Measurements from ENCODE around the gene SLC35B2.

SLC35B2 gene

DNA sequence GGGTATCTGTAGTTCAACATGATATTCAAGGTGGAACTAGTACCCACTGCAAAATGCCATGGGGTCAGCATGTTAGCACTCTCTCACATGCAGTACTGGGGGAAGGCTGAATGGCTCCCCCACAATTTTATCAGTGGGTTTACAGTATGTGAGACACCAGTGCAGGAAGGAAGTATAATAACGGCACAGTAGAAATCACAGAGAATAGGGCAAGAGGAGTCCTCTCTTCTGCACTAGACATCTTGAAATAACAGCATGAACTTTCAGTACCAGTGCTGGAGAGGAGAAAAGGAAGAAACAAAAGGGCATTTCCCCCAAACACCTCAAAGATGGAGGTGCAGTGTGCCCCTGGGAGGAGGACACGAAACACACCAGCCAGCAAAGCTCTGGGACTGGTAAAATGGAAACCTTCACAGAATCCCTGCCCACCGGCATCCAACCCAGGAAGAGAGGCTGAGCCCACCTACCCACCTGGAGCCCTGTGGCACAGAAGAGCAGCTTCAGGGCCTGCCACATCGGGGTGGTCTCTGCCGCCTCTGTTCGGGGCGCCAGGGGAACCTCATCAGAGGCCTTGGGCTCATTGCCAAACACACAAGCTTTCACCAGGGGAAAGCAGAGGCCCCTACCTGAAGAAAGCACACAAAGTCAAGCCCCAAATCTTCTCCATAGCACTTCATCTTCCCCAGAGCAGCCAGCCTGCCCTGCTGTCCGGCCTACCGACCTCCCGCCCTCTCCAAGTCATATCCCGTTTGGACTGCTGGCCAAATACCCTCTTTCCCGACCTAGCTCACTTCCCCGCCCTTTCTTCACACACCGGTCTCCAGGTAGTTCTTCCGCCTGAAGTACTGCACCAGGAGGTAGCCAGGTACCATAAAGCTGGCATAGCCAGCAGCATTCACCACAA, 1.2 kb downstream of the SLC35B2 start:
- Histone ChIP-seq H3K36me3 (ENCODE audit: insufficient read depth, insufficient read length, low read length) (peaks cover 84% of the 10 kb centered on the region), H3K27me3 (ENCODE audit: insufficient read depth, insufficient read length) (no peaks in the 10 kb centered on the region), H3K9me3 (ENCODE audit: insufficient read depth, low read length) (no peaks in the 10 kb centered on the region), H3K9ac (ENCODE audit: insufficient read length, low read depth) (peak overlapping the region; percentile 89), H3K4me3 (ENCODE audit: insufficient read length, low read depth) (peak overlapping the region; percentile 80), H3K4me1 (ENCODE audit: insufficient read depth, insufficient read length) (peaks cover 3% of the 10 kb centered on the region)
- DNase-seq (ENCODE audit: low read depth, low spot score), result no peak
- TF ChIP-seq SUZ12 (IDR thresholded peaks at IDR 0.05; ENCODE audit: extremely low read depth, insufficient read depth, insufficient read length) (no peak), ZNF274 (IDR thresholded peaks at IDR 0.05; ENCODE audit: low read depth, low read length) (no peak), YY1 (IDR thresholded peaks at IDR 0.05; ENCODE audit: insufficient read depth, insufficient read length) (no peak)

DNA sequence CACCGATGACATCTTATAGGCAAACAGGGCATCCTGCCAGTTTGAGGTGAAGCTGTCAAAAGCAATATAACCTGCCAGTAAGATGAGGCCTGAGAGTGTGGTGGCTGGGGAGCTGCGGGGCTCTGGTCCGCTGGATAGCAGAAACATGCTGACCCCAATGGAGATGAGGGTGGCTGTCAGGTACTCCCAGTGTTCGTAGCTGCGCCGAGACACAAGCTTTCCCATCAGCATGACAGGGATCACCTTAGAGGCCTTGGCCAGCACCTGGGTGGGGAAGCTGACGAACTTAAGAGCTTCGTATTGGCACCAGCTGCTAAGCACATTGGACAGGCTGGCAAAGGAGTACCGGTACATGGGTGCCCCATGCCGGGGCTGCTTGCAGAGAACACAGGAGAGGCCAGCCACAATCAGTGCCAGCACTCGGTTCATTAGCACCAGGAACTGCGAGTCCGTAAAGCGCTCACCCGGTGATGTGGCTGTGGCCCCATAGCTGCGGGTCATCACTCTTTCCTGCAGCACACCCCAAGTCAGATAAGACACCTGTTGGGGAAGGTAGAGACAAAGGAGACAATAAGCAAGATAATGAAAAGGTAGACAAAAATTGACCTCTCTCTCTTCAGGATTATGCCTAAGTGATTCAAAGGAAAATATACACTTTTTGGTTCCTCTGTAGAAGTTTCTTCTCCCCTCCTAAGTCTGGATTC, 2.1 kb downstream of the SLC35B2 start:
- Histone ChIP-seq H3K27me3 (ENCODE audit: insufficient read depth, insufficient read length) (no peaks in the 10 kb centered on the region), H3K4me3 (ENCODE audit: insufficient read length, low read depth) (no peak overlapping the region), H3K36me3 (ENCODE audit: insufficient read depth, insufficient read length, low read length) (peaks cover 84% of the 10 kb centered on the region), H3K9ac (ENCODE audit: insufficient read length, low read depth) (peak overlapping the region; percentile 11), H3K9me3 (ENCODE audit: insufficient read depth, low read length) (no peaks in the 10 kb centered on the region), H3K4me1 (ENCODE audit: insufficient read depth, insufficient read length) (peaks cover 3% of the 10 kb centered on the region)
- no peak for DNase-seq (ENCODE audit: low read depth, low spot score)
- no peak for TF ChIP-seq SUZ12 (IDR thresholded peaks at IDR 0.05; ENCODE audit: extremely low read depth, insufficient read depth, insufficient read length)
- no peak for TF ChIP-seq YY1 (IDR thresholded peaks at IDR 0.05; ENCODE audit: insufficient read depth, insufficient read length)
- no peak for TF ChIP-seq ZNF274 (IDR thresholded peaks at IDR 0.05; ENCODE audit: low read depth, low read length)

DNA sequence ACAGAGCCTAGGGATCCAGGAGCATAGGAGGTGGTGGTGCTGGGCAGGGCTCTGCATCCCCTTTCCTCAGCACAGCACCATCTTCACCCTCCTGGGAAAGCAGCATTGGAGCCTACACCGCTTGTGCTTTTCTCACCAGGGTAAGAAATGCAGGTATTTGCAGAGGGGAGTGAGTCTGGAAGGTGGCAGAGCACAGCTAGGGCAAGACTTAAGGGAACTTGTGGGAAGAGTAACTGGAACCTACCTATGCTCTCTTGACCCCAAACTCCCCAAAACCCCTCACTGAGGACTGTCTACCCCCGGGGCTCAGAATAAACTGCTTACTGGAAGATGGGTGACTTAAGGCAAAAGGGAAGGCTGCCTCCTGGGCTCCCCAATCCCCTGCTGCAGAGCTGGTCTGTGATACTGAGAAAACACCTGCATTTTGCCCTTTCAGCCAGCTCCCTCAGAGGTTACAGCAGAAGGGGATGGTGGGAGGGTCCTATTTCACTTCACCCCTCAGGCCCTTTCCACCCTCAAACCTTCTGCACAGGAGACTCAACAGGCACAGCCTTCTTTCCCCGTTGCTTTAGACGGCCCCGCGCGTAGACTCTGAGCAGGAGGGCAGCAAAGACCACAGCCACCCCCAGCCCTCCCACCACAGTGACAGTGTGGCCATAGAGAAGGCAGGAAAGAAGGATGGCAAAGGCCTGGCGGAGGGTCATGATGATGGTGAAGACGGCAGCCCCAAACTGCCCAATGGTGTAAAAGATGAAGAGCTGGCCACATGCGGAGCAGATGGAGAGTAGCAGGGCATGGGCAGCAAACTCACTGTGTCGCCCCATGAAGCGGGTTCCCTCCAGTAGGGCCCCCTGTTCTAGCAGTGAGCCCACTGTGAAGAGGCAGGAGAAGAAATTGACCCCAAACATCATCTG, 2.9 kb downstream of the SLC35B2 start:
- H3K9ac ChIP-seq (ENCODE audit: insufficient read length, low read depth), result no peak overlapping the region
- H3K4me3 ChIP-seq (ENCODE audit: insufficient read length, low read depth), result no peak overlapping the region
- H3K27me3 ChIP-seq (ENCODE audit: insufficient read depth, insufficient read length), result no peaks in the 10 kb centered on the region
- DNase-seq (ENCODE audit: low read depth, low spot score), result no peak
- H3K4me1 ChIP-seq (ENCODE audit: insufficient read depth, insufficient read length), result peaks cover 3% of the 10 kb centered on the region
- no peaks in the 10 kb centered on the region for H3K9me3 ChIP-seq (ENCODE audit: insufficient read depth, low read length)
- H3K36me3 ChIP-seq (ENCODE audit: insufficient read depth, insufficient read length, low read length), result peaks cover 84% of the 10 kb centered on the region
- TF ChIP-seq SUZ12 (IDR thresholded peaks at IDR 0.05; ENCODE audit: extremely low read depth, insufficient read depth, insufficient read length), result no peak
- TF ChIP-seq ZNF274 (IDR thresholded peaks at IDR 0.05; ENCODE audit: low read depth, low read length), result no peak
- no peak for TF ChIP-seq YY1 (IDR thresholded peaks at IDR 0.05; ENCODE audit: insufficient read depth, insufficient read length)

DNA sequence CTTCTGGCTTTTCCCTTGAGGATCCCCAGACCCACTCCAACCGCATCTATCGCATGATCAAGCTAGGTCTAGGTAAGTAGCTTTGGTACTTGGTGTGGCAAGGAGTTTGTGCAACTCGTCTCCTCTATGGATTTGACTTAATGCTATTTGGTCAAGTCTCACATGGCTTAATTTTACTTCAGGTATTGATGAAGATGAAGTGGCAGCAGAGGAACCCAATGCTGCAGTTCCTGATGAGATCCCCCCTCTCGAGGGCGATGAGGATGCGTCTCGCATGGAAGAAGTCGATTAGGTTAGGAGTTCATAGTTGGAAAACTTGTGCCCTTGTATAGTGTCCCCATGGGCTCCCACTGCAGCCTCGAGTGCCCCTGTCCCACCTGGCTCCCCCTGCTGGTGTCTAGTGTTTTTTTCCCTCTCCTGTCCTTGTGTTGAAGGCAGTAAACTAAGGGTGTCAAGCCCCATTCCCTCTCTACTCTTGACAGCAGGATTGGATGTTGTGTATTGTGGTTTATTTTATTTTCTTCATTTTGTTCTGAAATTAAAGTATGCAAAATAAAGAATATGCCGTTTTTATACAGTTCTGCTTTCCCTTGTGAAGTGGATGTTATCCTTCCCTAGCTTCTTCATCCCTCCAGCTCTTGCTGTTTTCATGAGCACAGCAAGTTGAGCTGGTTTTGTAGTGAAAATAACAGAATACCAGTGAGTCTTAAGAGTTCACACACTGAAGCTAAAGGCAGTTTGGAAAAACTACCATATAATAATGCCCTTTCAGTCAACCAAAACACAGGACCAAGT, 3.8 kb downstream of the SLC35B2 start:
- Histone ChIP-seq H3K9me3 (ENCODE audit: insufficient read depth, low read length) (no peaks in the 10 kb centered on the region), H3K4me1 (ENCODE audit: insufficient read depth, insufficient read length) (peaks cover 3% of the 10 kb centered on the region), H3K27me3 (ENCODE audit: insufficient read depth, insufficient read length) (no peaks in the 10 kb centered on the region), H3K36me3 (ENCODE audit: insufficient read depth, insufficient read length, low read length) (peaks cover 85% of the 10 kb centered on the region), H3K4me3 (ENCODE audit: insufficient read length, low read depth) (no peak overlapping the region), H3K9ac (ENCODE audit: insufficient read length, low read depth) (no peak overlapping the region)
- DNase-seq (ENCODE audit: low read depth, low spot score), result no peak
- no peak for TF ChIP-seq YY1 (IDR thresholded peaks at IDR 0.05; ENCODE audit: insufficient read depth, insufficient read length)
- TF ChIP-seq ZNF274 (IDR thresholded peaks at IDR 0.05; ENCODE audit: low read depth, low read length), result no peak
- no peak for TF ChIP-seq SUZ12 (IDR thresholded peaks at IDR 0.05; ENCODE audit: extremely low read depth, insufficient read depth, insufficient read length)

DNA sequence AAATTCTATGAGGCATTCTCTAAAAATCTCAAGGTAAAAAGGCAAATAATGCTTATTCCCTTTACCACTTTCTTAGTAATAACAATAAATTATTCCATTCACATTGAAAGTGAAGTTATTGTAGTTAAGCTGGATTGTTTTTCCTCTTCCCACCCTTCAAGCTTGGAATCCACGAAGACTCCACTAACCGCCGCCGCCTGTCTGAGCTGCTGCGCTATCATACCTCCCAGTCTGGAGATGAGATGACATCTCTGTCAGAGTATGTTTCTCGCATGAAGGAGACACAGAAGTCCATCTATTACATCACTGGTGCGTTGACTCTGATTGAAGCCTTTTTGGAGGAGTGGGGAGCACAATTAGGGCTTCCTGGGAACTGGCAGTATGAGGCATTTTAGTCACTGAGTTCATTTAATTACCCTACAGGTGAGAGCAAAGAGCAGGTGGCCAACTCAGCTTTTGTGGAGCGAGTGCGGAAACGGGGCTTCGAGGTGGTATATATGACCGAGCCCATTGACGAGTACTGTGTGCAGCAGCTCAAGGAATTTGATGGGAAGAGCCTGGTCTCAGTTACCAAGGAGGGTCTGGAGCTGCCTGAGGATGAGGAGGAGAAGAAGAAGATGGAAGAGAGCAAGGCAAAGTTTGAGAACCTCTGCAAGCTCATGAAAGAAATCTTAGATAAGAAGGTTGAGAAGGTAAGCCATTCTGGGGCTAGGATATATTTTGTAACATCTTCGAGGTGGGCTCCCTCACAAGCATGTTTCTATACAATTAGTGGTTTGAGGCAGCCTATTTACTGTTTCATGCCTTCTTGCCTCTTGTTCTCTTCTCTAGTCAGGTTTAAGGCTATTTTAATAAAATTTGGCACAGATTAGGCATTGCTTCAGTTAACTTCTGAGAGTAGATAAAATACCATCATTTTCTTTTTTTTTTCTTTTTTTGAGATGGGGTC, 5.5 kb downstream of the SLC35B2 start:
- no peak for DNase-seq (ENCODE audit: low read depth, low spot score)
- Histone ChIP-seq H3K9me3 (ENCODE audit: insufficient read depth, low read length) (no peaks in the 10 kb centered on the region), H3K4me3 (ENCODE audit: insufficient read length, low read depth) (no peak overlapping the region), H3K27me3 (ENCODE audit: insufficient read depth, insufficient read length) (no peaks in the 10 kb centered on the region), H3K4me1 (ENCODE audit: insufficient read depth, insufficient read length) (no peaks in the 10 kb centered on the region), H3K36me3 (ENCODE audit: insufficient read depth, insufficient read length, low read length) (peaks cover 91% of the 10 kb centered on the region), H3K9ac (ENCODE audit: insufficient read length, low read depth) (no peak overlapping the region)
- TF ChIP-seq SUZ12 (IDR thresholded peaks at IDR 0.05; ENCODE audit: extremely low read depth, insufficient read depth, insufficient read length) (no peak), YY1 (IDR thresholded peaks at IDR 0.05; ENCODE audit: insufficient read depth, insufficient read length) (no peak), ZNF274 (IDR thresholded peaks at IDR 0.05; ENCODE audit: low read depth, low read length) (no peak)
